Brain pericyte (primary cell): ENCODE measurements around the gene AKAP10.
"Not testable (repeated sequence)": the region's sequence is repeated elsewhere in the genome, so short reads cannot be mapped to it uniquely, and the experiment has no call there.

Source experiments
- DNase-seq: peaks from one replicate; pipeline ENCODE4 v3.0.0-alpha.2; 2012; ENCODE audit warnings: low read depth, low spot score

The AKAP10 gene

GRCh38 chr17:19867329-19868078 lies 110.1 kb downstream of the AKAP10 start, which contains the start of gene ULK2:
TSS of gene ULK2 (minus strand) at chr17:19867936. CDS start at chr17:19867417, 519 bp downstream.
- no peak for DNase-seq

GRCh38 chr17:19867079-19867328 lies 110.6 kb downstream of the AKAP10 start:
- no peak for DNase-seq

GRCh38 chr17:19865021-19865420 lies 112.6 kb downstream of the AKAP10 start:
- DNase-seq: no peak

GRCh38 chr17:19860647-19861177 lies 116.9 kb downstream of the AKAP10 start:
- not testable (repeated sequence) for DNase-seq

- DNase-seq: no peak
These were observed 120.0 kb downstream of the AKAP10 start for GRCh38 chr17:19857640-19858039.
